Measurements from ENCODE around the gene ARHGEF4.

- TF ChIP-seq, protein P1, sequence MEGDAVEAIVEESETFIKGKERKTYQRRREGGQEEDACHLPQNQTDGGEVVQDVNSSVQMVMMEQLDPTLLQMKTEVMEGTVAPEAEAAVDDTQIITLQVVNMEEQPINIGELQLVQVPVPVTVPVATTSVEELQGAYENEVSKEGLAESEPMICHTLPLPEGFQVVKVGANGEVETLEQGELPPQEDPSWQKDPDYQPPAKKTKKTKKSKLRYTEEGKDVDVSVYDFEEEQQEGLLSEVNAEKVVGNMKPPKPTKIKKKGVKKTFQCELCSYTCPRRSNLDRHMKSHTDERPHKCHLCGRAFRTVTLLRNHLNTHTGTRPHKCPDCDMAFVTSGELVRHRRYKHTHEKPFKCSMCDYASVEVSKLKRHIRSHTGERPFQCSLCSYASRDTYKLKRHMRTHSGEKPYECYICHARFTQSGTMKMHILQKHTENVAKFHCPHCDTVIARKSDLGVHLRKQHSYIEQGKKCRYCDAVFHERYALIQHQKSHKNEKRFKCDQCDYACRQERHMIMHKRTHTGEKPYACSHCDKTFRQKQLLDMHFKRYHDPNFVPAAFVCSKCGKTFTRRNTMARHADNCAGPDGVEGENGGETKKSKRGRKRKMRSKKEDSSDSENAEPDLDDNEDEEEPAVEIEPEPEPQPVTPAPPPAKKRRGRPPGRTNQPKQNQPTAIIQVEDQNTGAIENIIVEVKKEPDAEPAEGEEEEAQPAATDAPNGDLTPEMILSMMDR (IDR thresholded peaks at IDR 0.05), result no peak
- no peak for TF ChIP-seq EP300 (IDR thresholded peaks at IDR 0.05)
Observed at GRCh38 chr2:130870779-130871178, 34.1 kb downstream of the ARHGEF4 start.
